Suprapubic skin (tissue), 4 donors: ENCODE data around the gene WNT5B. TPM values are rescaled to one million over a fixed set of nuclear protein-coding genes. Genes with fewer than 3 reads are reported as not detected.

Experiments
- DNase-seq, 2 donors: peaks; one replicate each; pipeline ENCODE4 v3.0.0-alpha.2; 2019; ENCODE audit warnings: low spot score in 2 of 2
- H3K27ac ChIP-seq: fragments of 200-600 bp; sonication (generic); one replicate; pipeline ENCODE4 v1.5.1; 2019
- H3K27me3 ChIP-seq: fragments of 200-600 bp; sonication (generic); one replicate; pipeline ENCODE4 v1.5.1; 2019
- H3K36me3 ChIP-seq: fragments of 200-600 bp; sonication (generic); one replicate; pipeline ENCODE4 v1.5.1; 2019
- H3K4me1 ChIP-seq: fragments of 200-600 bp; sonication (generic); one replicate; pipeline ENCODE4 v1.5.1; 2019
- H3K4me3 ChIP-seq: fragments of 200-600 bp; sonication (generic); one replicate; pipeline ENCODE4 v1.5.1; 2019; ENCODE audit warnings: mild to moderate bottlenecking
- H3K9me3 ChIP-seq: fragments of 200-600 bp; sonication (generic); one replicate; pipeline ENCODE4 v1.5.1; 2019
- EP300 ChIP-seq: sonication (generic); formaldehyde crosslinking; IDR thresholded peaks from one replicate; pipeline ENCODE4 v1.6.1; 2017; ENCODE audit warnings: antibody characterized with exemption
- POLR2A ChIP-seq, 2 donors: fragments of 450-650 bp; IDR thresholded peaks; one replicate each; pipeline ENCODE4 v1.6.1; 2017; ENCODE audit warnings: antibody characterized with exemption in 2 of 2, mild to moderate bottlenecking in 2 of 2, moderate library complexity in 2 of 2
- POLR2AphosphoS5 ChIP-seq, 3 donors: sonication (generic); formaldehyde crosslinking; IDR thresholded peaks; one replicate each; pipeline ENCODE4 v1.6.1; 2017; ENCODE audit warnings: antibody characterized with exemption in 3 of 3
- WGBS: methylation state at CpG from one replicate; pipeline ENCODE4 v1.1.5; 2018; 5-methylcytosine and 5-hydroxymethylcytosine counted together
- total RNA-seq, 4 donors: library from RNA; depleted of rRNA; stranded (reverse); fragments of >200 nt; gene quantifications; one replicate each; pipeline ENCODE4 v1.1.0, GENCODE V29; 2016
- TF ChIP-seq, protein P1 (sequence below), 2 donors: fragments of 200-600 bp in 1 of 2; fragments of 450-650 bp in 1 of 2; sonication (generic) in 1 of 2; IDR thresholded peaks; one replicate each; pipeline ENCODE4 v1.5.1; 2016 to 2019; ENCODE audit warnings: antibody characterized with exemption in 2 of 2, mild to moderate bottlenecking in 1 of 2, moderate library complexity in 1 of 2

Gene WNT5B
- total RNA-seq, 4 donors from 2014 or later: 7.3 to 12.8 (median 8.3) TPM

- DNase-seq: peak in 1 of 2 donors; percentile 71
- Histone ChIP-seq H3K4me1 (peaks cover 41% of the 10 kb centered on the region), H3K36me3 (no peaks in the 10 kb centered on the region), H3K4me3 (peak overlapping the region; percentile 19), H3K27ac (peak overlapping the region; percentile 72), H3K27me3 (no peaks in the 10 kb centered on the region), H3K9me3 (no peaks in the 10 kb centered on the region)
- TF ChIP-seq POLR2A (IDR thresholded peaks at IDR 0.05): no peak
- no peak for TF ChIP-seq EP300
- no peak for TF ChIP-seq POLR2AphosphoS5 (IDR thresholded peaks at IDR 0.05)
- TF ChIP-seq, protein P1, sequence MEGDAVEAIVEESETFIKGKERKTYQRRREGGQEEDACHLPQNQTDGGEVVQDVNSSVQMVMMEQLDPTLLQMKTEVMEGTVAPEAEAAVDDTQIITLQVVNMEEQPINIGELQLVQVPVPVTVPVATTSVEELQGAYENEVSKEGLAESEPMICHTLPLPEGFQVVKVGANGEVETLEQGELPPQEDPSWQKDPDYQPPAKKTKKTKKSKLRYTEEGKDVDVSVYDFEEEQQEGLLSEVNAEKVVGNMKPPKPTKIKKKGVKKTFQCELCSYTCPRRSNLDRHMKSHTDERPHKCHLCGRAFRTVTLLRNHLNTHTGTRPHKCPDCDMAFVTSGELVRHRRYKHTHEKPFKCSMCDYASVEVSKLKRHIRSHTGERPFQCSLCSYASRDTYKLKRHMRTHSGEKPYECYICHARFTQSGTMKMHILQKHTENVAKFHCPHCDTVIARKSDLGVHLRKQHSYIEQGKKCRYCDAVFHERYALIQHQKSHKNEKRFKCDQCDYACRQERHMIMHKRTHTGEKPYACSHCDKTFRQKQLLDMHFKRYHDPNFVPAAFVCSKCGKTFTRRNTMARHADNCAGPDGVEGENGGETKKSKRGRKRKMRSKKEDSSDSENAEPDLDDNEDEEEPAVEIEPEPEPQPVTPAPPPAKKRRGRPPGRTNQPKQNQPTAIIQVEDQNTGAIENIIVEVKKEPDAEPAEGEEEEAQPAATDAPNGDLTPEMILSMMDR (IDR thresholded peaks at IDR 0.05): peak; percentile 23 to 47
- WGBS: 37% methylated on average over 15 of the region's 46 CpGs
Measured at GRCh38 chr12:1662761-1663439, 33.9 kb downstream of the WNT5B start.

GRCh38 chr12:1663440-1664132, 34.6 kb downstream of the WNT5B start:
- Histone ChIP-seq H3K9me3 (no peaks in the 10 kb centered on the region), H3K36me3 (no peaks in the 10 kb centered on the region), H3K4me3 (no peak overlapping the region), H3K4me1 (peaks cover 36% of the 10 kb centered on the region), H3K27ac (peak overlapping the region; percentile 72), H3K27me3 (no peaks in the 10 kb centered on the region)
- WGBS: 90% methylated on average over 11 of the region's 11 CpGs
- no peak for DNase-seq
- no peak for TF ChIP-seq POLR2A (IDR thresholded peaks at IDR 0.05)
- TF ChIP-seq EP300: no peak

GRCh38 chr12:1665366-1665765, 36.3 kb downstream of the WNT5B start:
- H3K27ac ChIP-seq: peak overlapping the region; percentile 10
- H3K27me3 ChIP-seq: no peaks in the 10 kb centered on the region
- H3K9me3 ChIP-seq: no peaks in the 10 kb centered on the region
- H3K36me3 ChIP-seq: no peaks in the 10 kb centered on the region
- 62% methylated on average over 2 of the region's 2 CpGs for WGBS
- no peak for DNase-seq
- no peak for TF ChIP-seq POLR2AphosphoS5 (IDR thresholded peaks at IDR 0.05)
- TF ChIP-seq, protein P1 (IDR thresholded peaks at IDR 0.05): no peak
- TF ChIP-seq EP300: no peak
- TF ChIP-seq POLR2A (IDR thresholded peaks at IDR 0.05): no peak
- no peak overlapping the region for H3K4me3 ChIP-seq
- H3K4me1 ChIP-seq: peaks cover 21% of the 10 kb centered on the region

- 68% methylated on average over 5 of the region's 5 CpGs for WGBS
- peak overlapping the region; percentile 43 for H3K27ac ChIP-seq
- DNase-seq: no peak
- no peak for TF ChIP-seq EP300
- TF ChIP-seq, protein P1 (IDR thresholded peaks at IDR 0.05): no peak
- TF ChIP-seq POLR2AphosphoS5 (IDR thresholded peaks at IDR 0.05): no peak
- no peak for TF ChIP-seq POLR2A (IDR thresholded peaks at IDR 0.05)
- no peak overlapping the region for H3K4me3 ChIP-seq
- peaks cover 15% of the 10 kb centered on the region for H3K4me1 ChIP-seq
- H3K27me3 ChIP-seq: no peaks in the 10 kb centered on the region
- H3K9me3 ChIP-seq: no peaks in the 10 kb centered on the region
- no peaks in the 10 kb centered on the region for H3K36me3 ChIP-seq
Measured at GRCh38 chr12:1666215-1666614, 37.2 kb downstream of the WNT5B start.

DNA sequence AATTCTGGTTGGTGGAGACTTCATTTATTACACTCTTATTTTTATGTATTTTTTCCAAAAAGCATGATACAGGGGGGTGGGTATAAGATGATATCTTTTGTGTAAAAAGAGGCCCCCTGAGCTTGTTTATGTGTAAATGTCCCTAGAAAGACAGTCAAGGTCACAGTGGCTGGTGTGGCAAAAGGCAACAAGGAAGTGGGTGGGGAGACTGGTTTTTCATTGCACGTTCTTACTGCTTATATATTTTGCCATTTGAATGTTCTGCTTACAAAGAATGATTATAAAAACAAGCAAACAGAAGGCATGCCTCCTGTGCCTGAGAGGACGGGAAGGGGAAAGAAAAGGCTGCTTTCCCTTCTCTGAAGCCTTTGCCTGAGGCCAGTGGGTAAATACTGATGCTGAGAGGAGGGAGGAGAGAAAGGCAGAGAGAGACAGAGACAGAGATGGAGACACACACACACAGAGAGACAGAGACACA, 37.7 kb downstream of the WNT5B start:
- 34% methylated on average over 2 of the region's 2 CpGs for WGBS
- Histone ChIP-seq H3K4me3 (no peak overlapping the region), H3K4me1 (peaks cover 10% of the 10 kb centered on the region), H3K9me3 (no peaks in the 10 kb centered on the region), H3K27ac (peak overlapping the region; percentile 43), H3K36me3 (no peaks in the 10 kb centered on the region), H3K27me3 (no peaks in the 10 kb centered on the region)
- DNase-seq: no peak
- TF ChIP-seq POLR2A (IDR thresholded peaks at IDR 0.05): no peak
- no peak for TF ChIP-seq EP300
- no peak for TF ChIP-seq POLR2AphosphoS5 (IDR thresholded peaks at IDR 0.05)
- TF ChIP-seq, protein P1 (IDR thresholded peaks at IDR 0.05): no peak
